H1 (cell line): ENCODE results near the gene STX11. TPM values are rescaled to one million over a fixed set of nuclear protein-coding genes. Genes with fewer than 3 reads are reported as not detected.
A peak's percentile ranks its signal among the peaks of the same experiment; 100 is the strongest.

Experiments
- CTCF ChIA-PET: fragments of 300-600 bp; sonication (Branson Sonifier 250); formaldehyde crosslinking; loops from one replicate; lab custom pipeline; 2021; ENCODE audit not compliant: partially characterized antibody; lab: Charles Lee
- POLR2A ChIA-PET: fragments of 300-600 bp; sonication (Branson Sonifier 250); formaldehyde crosslinking; loops from one replicate; lab custom pipeline; 2021; ENCODE audit warnings: inconsistent platforms; ENCODE audit not compliant: partially characterized antibody; lab: Charles Lee
- DNase-seq, 2 experiments: peaks; one replicate each; pipeline versions ENCODE4 v3.0.0 to v3.0.0-alpha.2; 2010 to 2022; ENCODE audit warnings: low spot score in 2 of 2, low read depth in 1 of 2, mixed read lengths in 1 of 2
- FAIRE-seq: peaks from 2 replicates; lab custom pipeline; 2011; peaks lifted over from hg19 to GRCh38; lab: Jason Lieb, UNC
- H2AFZ ChIP-seq: 2 replicates; pipeline ENCODE4 v1.8.1; 2012; ENCODE audit warnings: low read length, inconsistent platforms
- H2AK5ac ChIP-seq: 2 replicates; pipeline ENCODE4 v1.6.1; 2013; ENCODE audit warnings: low read depth, low read length
- H2BK120ac ChIP-seq: replicated peaks from 2 replicates; pipeline ENCODE3; 2013; ENCODE audit warnings: low read depth, low read length, inconsistent platforms
- H2BK12ac ChIP-seq: 2 replicates; pipeline ENCODE4 v1.6.1; 2013; ENCODE audit warnings: low read depth, low read length
- H2BK15ac ChIP-seq: 2 replicates; pipeline ENCODE4 v1.6.1; 2013; ENCODE audit warnings: low read length
- H2BK20ac ChIP-seq: 2 replicates; pipeline ENCODE4 v1.6.1; 2013; ENCODE audit warnings: low read length
- H2BK5ac ChIP-seq: 2 replicates; pipeline ENCODE4 v1.6.1; 2013; ENCODE audit warnings: low read depth, low read length
- H3K14ac ChIP-seq: 2 replicates; pipeline ENCODE4 v1.6.1; 2013; ENCODE audit warnings: inconsistent platforms; ENCODE audit not compliant: insufficient read length
- H3K18ac ChIP-seq: 2 replicates; pipeline ENCODE4 v1.6.1; 2013; ENCODE audit warnings: low read length; ENCODE audit errors: extremely low read depth
- H3K23ac ChIP-seq: 2 replicates; pipeline ENCODE4 v1.6.1; 2013; ENCODE audit warnings: inconsistent platforms; ENCODE audit not compliant: insufficient read length
- H3K23me2 ChIP-seq: 2 replicates; pipeline ENCODE4 v1.6.1; 2013; ENCODE audit warnings: low read depth, low read length
- H3K27ac ChIP-seq: 2 replicates; pipeline ENCODE4 v1.6.1; 2011; ENCODE audit warnings: low read depth, low read length, inconsistent platforms
- H3K27me3 ChIP-seq, 4 experiments: replicated peaks in 1 of 4; 1 replicate in 1 of 4; 2 replicates in 3 of 4; pipeline versions ENCODE4 v1.6.1 to v1.8.1; 2011 to 2013; ENCODE audit warnings: low read length in 3 of 4, mild to moderate bottlenecking in 3 of 4, inconsistent platforms in 2 of 4, mixed read lengths in 2 of 4, moderate library complexity in 1 of 4; ENCODE audit not compliant: control insufficient read depth in 3 of 4, insufficient read depth in 3 of 4; ENCODE audit errors: extremely low read depth in 1 of 4
- H3K36me3 ChIP-seq, 4 experiments: 2 replicates each; pipeline versions ENCODE4 v1.6.1 to v1.8.1; 2011 to 2013; ENCODE audit warnings: mild to moderate bottlenecking in 4 of 4, low read length in 3 of 4, moderate library complexity in 2 of 4, control low read depth in 1 of 4, inconsistent platforms in 1 of 4; ENCODE audit not compliant: insufficient read depth in 4 of 4, control insufficient read depth in 2 of 4
- H3K4ac ChIP-seq: replicated peaks from 2 replicates; pipeline ENCODE3; 2013; ENCODE audit warnings: low read length, low read depth, mixed read lengths, inconsistent platforms; ENCODE audit not compliant: insufficient read length
- H3K4me1 ChIP-seq, 4 experiments: replicated peaks in 1 of 4; 1 replicate in 1 of 4; 2 replicates in 3 of 4; pipeline versions ENCODE4 v1.6.1 to v1.8.1; 2011 to 2013; ENCODE audit warnings: low read length in 3 of 4, inconsistent platforms in 2 of 4, mixed read lengths in 1 of 4; ENCODE audit not compliant: insufficient read depth in 4 of 4, control insufficient read depth in 3 of 4
- H3K4me2 ChIP-seq, 2 experiments: 2 replicates each; pipeline versions ENCODE4 v1.6.1 to v1.8.1; 2011 to 2013; ENCODE audit warnings: low read depth in 2 of 2, low read length in 2 of 2, control low read depth in 1 of 2, inconsistent platforms in 1 of 2, mild to moderate bottlenecking in 1 of 2; ENCODE audit not compliant: insufficient read depth in 1 of 2
- H3K4me3 ChIP-seq, 4 experiments: fragments of 200-600, 300-600 bp in 1 of 4; sonication (generic), shearing (Covaris generic), sonication (Bioruptor Twin) in 1 of 4; 2 replicates each; pipeline versions ENCODE4 v1.5.1 to v1.8.1; 2011 to 2016; ENCODE audit warnings: low read length in 4 of 4, low read depth in 3 of 4, control low read depth in 2 of 4, inconsistent platforms in 2 of 4, mild to moderate bottlenecking in 2 of 4, mixed read lengths in 1 of 4, moderate library complexity in 1 of 4; ENCODE audit not compliant: insufficient read depth in 2 of 4; ENCODE audit errors: extremely low read depth in 1 of 4
- H3K56ac ChIP-seq: replicated peaks from 2 replicates; pipeline ENCODE3; 2013; ENCODE audit warnings: low read depth, mild to moderate bottlenecking, mixed read lengths, low read length, inconsistent platforms; ENCODE audit not compliant: insufficient read length
- H3K79me1 ChIP-seq: 2 replicates; pipeline ENCODE4 v1.6.1; 2013; ENCODE audit warnings: low read depth, low read length, control low read depth
- H3K79me2 ChIP-seq, 2 experiments: 2 replicates each; pipeline versions ENCODE4 v1.6.1 to v1.8.1; 2012 to 2013; ENCODE audit warnings: low read length in 2 of 2, mild to moderate bottlenecking in 2 of 2, inconsistent platforms in 1 of 2; ENCODE audit not compliant: insufficient read depth in 2 of 2, control insufficient read depth in 1 of 2
- H3K9ac ChIP-seq, 4 experiments: replicated peaks in 1 of 4; 1 replicate in 1 of 4; 2 replicates in 3 of 4; pipeline versions ENCODE4 v1.6.1 to v1.8.1; 2011 to 2013; ENCODE audit warnings: low read depth in 3 of 4, low read length in 3 of 4, control low read depth in 2 of 4, mild to moderate bottlenecking in 2 of 4, moderate library complexity in 2 of 4, inconsistent platforms in 1 of 4; ENCODE audit errors: extremely low read depth in 1 of 4
- H3K9me3 ChIP-seq, 2 experiments: 2 replicates each; pipeline versions ENCODE4 v1.6.1 to v1.8.1; 2012 to 2013; ENCODE audit warnings: mild to moderate bottlenecking in 2 of 2, moderate library complexity in 2 of 2, control low read depth in 1 of 2, inconsistent platforms in 1 of 2, low read depth in 1 of 2, low read length in 1 of 2, mixed read lengths in 1 of 2; ENCODE audit not compliant: insufficient read depth in 2 of 2
- H4K20me1 ChIP-seq, 2 experiments: replicated peaks in 1 of 2; 2 replicates each; pipeline versions ENCODE3 to v1.8.1; 2011 to 2013; ENCODE audit warnings: inconsistent platforms in 2 of 2, low read length in 2 of 2, mild to moderate bottlenecking in 1 of 2; ENCODE audit not compliant: insufficient read depth in 2 of 2, control insufficient read depth in 1 of 2
- H4K5ac ChIP-seq: 2 replicates; pipeline ENCODE4 v1.6.1; 2013; ENCODE audit warnings: low read length, low read depth, mixed read lengths, inconsistent platforms; ENCODE audit not compliant: insufficient read length
- H4K8ac ChIP-seq: 2 replicates; pipeline ENCODE4 v1.8.0; 2013; ENCODE audit warnings: mild to moderate bottlenecking, moderate library complexity, low read length, inconsistent platforms; ENCODE audit not compliant: insufficient read depth; ENCODE audit errors: extremely low read depth
- H4K91ac ChIP-seq: replicated peaks from 2 replicates; pipeline ENCODE3; 2013; ENCODE audit warnings: low read length, mixed read lengths, inconsistent platforms; ENCODE audit not compliant: insufficient read length
- ASH2L ChIP-seq: fragments of 200-600, 300-600 bp; sonication (generic); IDR thresholded peaks from one replicate; pipeline ENCODE4 v1.7.1; 2017; ENCODE audit warnings: low read length
- BRCA1 ChIP-seq: IDR thresholded peaks from 2 replicates; pipeline ENCODE4 v1.6.1; 2012; ENCODE audit warnings: low read depth, low read length, improper control_type of control experiment
- CEBPB ChIP-seq: IDR thresholded peaks from 2 replicates; pipeline ENCODE4 v1.6.1; 2012; ENCODE audit warnings: low read depth, low read length
- CTBP2 ChIP-seq: IDR thresholded peaks from 2 replicates; pipeline ENCODE4 v1.7.0; 2011; ENCODE audit warnings: borderline replicate concordance, mild to moderate bottlenecking, moderate library complexity, mixed read lengths, low read length; ENCODE audit not compliant: insufficient read depth, insufficient read length
- FOSL1 ChIP-seq: IDR thresholded peaks from 2 replicates; pipeline ENCODE4 v1.6.1; 2011; ENCODE audit warnings: mild to moderate bottlenecking, low read depth, low read length, moderate library complexity; ENCODE audit not compliant: insufficient read depth
- HDAC6 ChIP-seq: IDR thresholded peaks from one replicate; pipeline ENCODE4 v1.7.1; 2012; ENCODE audit warnings: low read depth, mild to moderate bottlenecking, inconsistent platforms, low read length, moderate library complexity
- KDM1A ChIP-seq: fragments of 200-600, 300-600 bp; sonication (generic); IDR thresholded peaks from 2 replicates; pipeline ENCODE4 v1.7.1; 2016; ENCODE audit warnings: mild to moderate bottlenecking, low read length, borderline replicate concordance
- MAFK ChIP-seq: IDR thresholded peaks from 2 replicates; pipeline ENCODE4 v1.6.1; 2012; ENCODE audit warnings: low read depth, mild to moderate bottlenecking, improper control_type of control experiment, low read length
- NANOG ChIP-seq: IDR thresholded peaks from 2 replicates; pipeline ENCODE4 v1.6.1; 2011; ENCODE audit warnings: low read length, low read depth, mild to moderate bottlenecking, inconsistent platforms; ENCODE audit not compliant: insufficient read depth, poor library complexity, severe bottlenecking
- NRF1 ChIP-seq: IDR thresholded peaks from 2 replicates; pipeline ENCODE4 v1.6.1; 2011; ENCODE audit warnings: mild to moderate bottlenecking, low read depth, low read length, improper control_type of control experiment
- POLR2A ChIP-seq, 2 experiments: IDR thresholded peaks; 1 replicate in 1 of 2; 2 replicates in 1 of 2; pipeline ENCODE4 v1.6.1; 2011; ENCODE audit warnings: low read depth in 2 of 2, low read length in 2 of 2, mild to moderate bottlenecking in 2 of 2; ENCODE audit errors: control extremely low read depth in 1 of 2
- RXRA ChIP-seq: IDR thresholded peaks from 2 replicates; pipeline ENCODE4 v1.6.1; 2011; ENCODE audit warnings: low read depth, mild to moderate bottlenecking, low read length, moderate library complexity; ENCODE audit not compliant: insufficient read depth
- SAP30 ChIP-seq: fragments of 300-600 bp; sonication (generic); IDR thresholded peaks from 2 replicates; pipeline ENCODE4 v1.7.1; 2012; ENCODE audit warnings: low read length, moderate library complexity, mild to moderate bottlenecking, inconsistent platforms; ENCODE audit not compliant: insufficient read depth, insufficient replicate concordance
- SIRT6 ChIP-seq: IDR thresholded peaks from one replicate; pipeline ENCODE4 v1.7.1; 2012; ENCODE audit warnings: low read length, inconsistent platforms
- SIX5 ChIP-seq: IDR thresholded peaks from 2 replicates; pipeline ENCODE4 v1.6.1; 2011; ENCODE audit warnings: mild to moderate bottlenecking, low read depth, low read length
- SRF ChIP-seq: IDR thresholded peaks from 2 replicates; pipeline ENCODE4 v1.6.1; 2011; ENCODE audit warnings: mild to moderate bottlenecking, low read depth, low read length, moderate library complexity
- WGBS, 2 experiments: shearing (Covaris generic) in 1 of 2; methylation state at CpG; one replicate each; pipeline versions ENCODE4 v1.1.6 to v1.1.7; 2013 to 2015; ENCODE audit warnings: low lambda C conversion rate in 2 of 2, mixed read lengths in 2 of 2, inconsistent platforms in 1 of 2, low coverage in 1 of 2, missing lambda C conversion rate in 1 of 2; ENCODE audit not compliant: insufficient replicate concordance in 2 of 2, insufficient coverage in 1 of 2, insufficient read length in 1 of 2; ENCODE audit errors: extremely low coverage in 1 of 2, missing lambda C conversion rate in 1 of 2; 5-methylcytosine and 5-hydroxymethylcytosine counted together
- polyA plus RNA-seq, 7 experiments: library from polyadenylated mRNA; depleted of rRNA in 3 of 7; stranded (reverse) in 5 of 7; unstranded in 2 of 7; fragments of >200 nt in 5 of 7; fragments of 200-250 nt in 2 of 7; gene quantifications; 1 replicate in 5 of 7; 2 replicates in 1 of 7; 4 replicates in 1 of 7; pipeline versions ENCODE4 v1.2.1 to v1.2.3, GENCODE V29; 2011 to 2013; ENCODE audit warnings: missing spikeins in 2 of 7, mixed read lengths in 2 of 7
- total RNA-seq: library from RNA; stranded (reverse); fragmentation: NEBNext Ultra II Directional; extraction: Animal tissue kit (Norgen Biotek cat#: 25700); gene quantifications from 2 replicates; pipeline ENCODE4 v1.2.1, GENCODE V29; 2021

STX11 gene
- total and polyA plus RNA-seq, 2 of the 8 experiments (the other 6 are each of a cell fraction or from before 2014, with no cell fraction given) = 0.15 to 0.34 TPM

DNA sequence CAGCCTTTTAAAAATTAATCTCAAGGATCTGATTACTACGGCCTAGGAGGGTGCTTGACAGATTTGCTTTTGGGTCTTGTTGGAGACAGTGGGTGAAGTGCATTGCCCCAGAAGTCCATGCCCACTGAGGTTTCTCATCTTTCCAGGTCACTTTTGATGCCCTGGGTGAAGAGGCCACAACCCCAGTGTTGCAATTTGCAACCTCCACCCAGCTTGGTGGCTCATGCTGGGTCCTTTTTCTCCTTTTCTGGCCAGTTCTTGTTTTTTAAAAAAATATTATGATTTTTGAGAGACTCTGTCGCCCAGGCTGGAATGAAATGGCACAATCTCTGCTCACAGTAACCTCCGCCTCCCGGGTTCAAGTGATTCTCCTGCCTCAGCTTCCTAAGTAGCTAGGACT lies 9.4 kb downstream of the STX11 start:
- no peak overlapping the region for H3K27ac ChIP-seq
- no peak overlapping the region for H3K4ac ChIP-seq
- H3K79me1 ChIP-seq = no peaks in the 10 kb centered on the region
- H4K5ac ChIP-seq = no peak overlapping the region
- H4K20me1 ChIP-seq = no peaks in the 10 kb centered on the region
- no peak overlapping the region for H3K23ac ChIP-seq
- ChIA-PET CTCF (interaction anchor here (0.7 to 1.2 kb wide), 4 partner anchors 11 to 555 kb away, joined by 3 to 4 read pairs (median 4); no protein-coding TSS in a partner anchor), POLR2A (interaction anchor here (1.1 kb wide), 1 partner anchor 231 kb away, joined by 3 read pairs; no protein-coding TSS in a partner anchor)
- no peak overlapping the region for H2BK5ac ChIP-seq
- H3K36me3 ChIP-seq = no peaks in the 10 kb centered on the region
- H4K91ac ChIP-seq = no peak overlapping the region
- no peaks in the 10 kb centered on the region for H3K79me2 ChIP-seq
- H3K9me3 ChIP-seq = no peaks in the 10 kb centered on the region
- FAIRE-seq (no peak), DNase-seq (no peak)
- no peak overlapping the region for H3K4me3 ChIP-seq
- 0 out of 2 replicates have a peak overlapping the region, but pooled peaks have one; percentile 10 for H2AFZ ChIP-seq
- H2AK5ac ChIP-seq = no peak overlapping the region
- H3K18ac ChIP-seq = no peak overlapping the region
- H2BK12ac ChIP-seq = no peak overlapping the region
- no peak overlapping the region for H2BK20ac ChIP-seq
- WGBS, 2 experiments = 83% methylated on average over 4 of the region's 4 CpGs; no CpG with 5 or more reads in 1 of the 2 experiments
- H3K14ac ChIP-seq = no peak overlapping the region
- H3K9ac ChIP-seq = no peak overlapping the region
- H3K27me3 ChIP-seq = no peaks in the 10 kb centered on the region
- no peaks in the 10 kb centered on the region for H3K4me1 ChIP-seq
- no peak overlapping the region for H3K4me2 ChIP-seq
- H3K23me2 ChIP-seq = no peaks in the 10 kb centered on the region
- H2BK15ac ChIP-seq = no peak overlapping the region
- no peak overlapping the region for H4K8ac ChIP-seq
- H3K56ac ChIP-seq = no peak overlapping the region
- no peak overlapping the region for H2BK120ac ChIP-seq
- TF ChIP-seq POLR2A (IDR thresholded peaks at IDR 0.05; ENCODE audit: control extremely low read depth in 1 of 2, low read depth in 2 of 2, low read length in 2 of 2) (no peak), SIX5 (no peak), SIRT6 (no peak), CTBP2 (no peak), NANOG (no peak), FOSL1 (no peak), BRCA1 (no peak), SAP30 (no peak), KDM1A (no peak), ASH2L (no peak), HDAC6 (no peak), SRF (no peak), MAFK (no peak), NRF1 (no peak), RXRA (no peak), CEBPB (no peak)
